Caki2 (cell line): ENCODE results near the gene ABCC4. TPM values are rescaled to one million over a fixed set of nuclear protein-coding genes. Genes with fewer than 3 reads are reported as not detected.

Experiments
- DNase-seq: peaks from one replicate; pipeline ENCODE4 v3.0.0-alpha.2; 2015; ENCODE audit warnings: low read depth
- in situ Hi-C: cut with HindIII; loops from 2 replicates; pipeline ENCODE4 v1.10.0; 2016; ENCODE audit warnings: low sequenced_read_pairs, low pct_unique_long_range_greater_than_20kb, mixed read lengths
- total RNA-seq: library from RNA; depleted of rRNA; stranded (reverse); fragments of >200 nt; shearing (Covaris generic); gene quantifications from 2 replicates; pipeline ENCODE4 v1.2.3, GENCODE V29; 2014; ENCODE audit warnings: low replicate concordance

The ABCC4 gene
- total RNA-seq, 1 experiment from 2014 or later, result 21.6 TPM

DNA sequence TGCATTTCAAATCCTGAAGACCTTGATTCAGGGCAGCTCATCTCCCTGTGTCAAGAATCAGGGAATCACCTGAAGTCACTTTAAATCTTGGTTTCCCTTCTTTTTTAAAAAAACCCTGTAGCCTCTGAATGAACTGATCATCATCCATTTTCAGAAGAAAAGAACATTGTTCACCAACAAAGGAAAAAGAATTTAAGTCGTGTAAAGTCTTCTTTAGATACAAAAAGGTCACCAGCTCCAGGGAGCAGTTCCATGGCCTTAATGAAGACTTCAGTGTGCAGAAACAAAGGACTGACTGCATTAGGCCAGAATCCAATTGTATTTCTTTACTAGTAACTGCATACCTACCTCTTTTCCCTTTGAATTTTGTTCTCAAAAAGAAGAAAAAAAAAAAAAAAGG lies 245.0 kb downstream of the ABCC4 start:
- no peak for DNase-seq
- in situ Hi-C loops, result no loop called here

DNA sequence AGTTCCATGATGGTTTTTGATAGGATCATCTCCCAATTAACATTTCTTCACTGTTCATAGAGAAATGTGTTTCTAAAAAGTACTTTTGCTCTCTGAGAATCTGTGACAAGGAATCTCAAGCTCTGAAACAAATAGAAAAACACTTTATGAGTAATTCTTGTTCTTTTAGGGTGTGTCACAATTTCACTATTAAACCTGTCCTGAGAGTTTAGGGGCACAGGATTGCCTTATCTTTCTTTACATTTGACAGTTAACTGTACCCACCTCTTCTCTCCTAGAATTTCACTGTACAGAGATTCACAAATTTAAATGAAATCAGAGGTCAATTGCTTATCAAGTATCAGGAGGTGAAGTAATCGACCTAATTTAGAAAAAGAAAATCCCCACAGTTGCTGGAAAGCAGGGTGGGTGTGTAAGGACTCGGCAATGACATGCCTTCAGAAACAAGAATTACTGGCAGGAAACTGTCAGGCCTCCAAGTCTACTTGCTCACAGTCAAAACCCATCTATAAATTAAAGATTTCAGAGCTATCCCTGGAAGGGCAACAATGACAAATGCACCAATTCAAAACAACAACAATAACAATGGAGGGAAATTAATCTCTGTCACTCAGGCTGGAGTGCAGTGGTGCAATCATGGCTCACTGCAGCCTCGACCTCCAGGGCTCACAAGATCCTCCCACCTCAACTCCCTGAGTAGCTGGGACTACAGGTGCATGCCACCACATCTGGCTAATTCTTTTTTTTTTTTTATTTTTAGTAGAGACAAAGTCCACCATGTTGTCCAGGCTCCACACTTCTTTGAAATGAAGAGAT lies 250.2 kb downstream of the ABCC4 start:
- in situ Hi-C loops, result no loop called here
- no peak for DNase-seq

DNA sequence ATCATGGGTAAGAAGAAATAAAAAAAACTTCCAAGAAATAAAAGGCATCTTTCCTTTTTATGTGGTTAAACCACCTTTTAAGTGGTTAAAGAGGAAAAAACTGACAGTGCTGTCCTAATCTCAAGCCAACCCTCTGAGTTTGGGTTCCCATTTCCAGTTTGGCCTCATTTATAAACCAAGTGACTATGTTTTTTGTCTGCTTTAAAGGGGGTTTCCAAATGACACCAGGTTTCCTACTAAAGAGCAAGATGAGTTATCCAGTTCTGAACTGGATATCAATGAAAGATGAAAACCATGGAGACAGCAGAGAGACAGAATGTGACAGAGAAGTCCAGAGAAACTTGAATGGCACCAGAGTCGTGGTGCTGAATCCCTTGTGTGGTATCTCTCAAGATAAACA lies 251.5 kb downstream of the ABCC4 start:
- in situ Hi-C loops, result no loop called here
- no peak for DNase-seq

DNA sequence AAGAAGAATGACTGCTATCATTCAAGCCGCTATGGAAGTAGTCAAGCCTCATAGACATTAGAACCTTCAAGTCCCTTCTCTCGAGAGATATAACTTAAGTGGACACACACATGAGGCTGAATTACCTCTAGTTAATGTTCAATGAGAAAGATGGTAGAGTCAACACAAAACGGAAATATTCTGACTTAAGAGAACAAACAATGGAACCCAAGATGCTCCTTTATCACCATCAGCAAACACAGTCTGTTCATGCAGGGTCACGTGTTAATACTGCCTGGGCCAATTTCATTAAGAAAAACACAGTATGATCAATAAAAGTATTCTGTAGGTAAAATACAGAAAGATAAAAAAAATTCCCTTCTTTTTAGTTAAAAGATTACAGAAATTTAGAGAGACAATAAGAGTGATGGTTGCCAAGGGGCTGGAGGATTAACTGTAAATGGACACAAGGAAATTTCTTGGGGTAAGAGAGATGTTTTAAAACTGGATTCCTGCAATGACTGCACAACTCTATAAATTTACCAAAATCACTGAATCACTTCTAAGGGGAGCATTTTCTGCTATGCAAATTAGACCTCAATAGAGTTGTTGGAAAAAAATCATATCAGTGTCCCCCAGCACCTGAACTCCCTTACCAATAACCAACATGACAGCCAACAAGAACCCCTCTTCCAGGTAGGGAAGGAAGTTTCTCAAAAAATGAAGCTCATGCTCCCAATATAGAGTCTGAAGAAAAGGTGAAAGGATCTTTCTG lies 256.6 kb downstream of the ABCC4 start:
- no peak for DNase-seq
- in situ Hi-C loops, result no loop called here

DNA sequence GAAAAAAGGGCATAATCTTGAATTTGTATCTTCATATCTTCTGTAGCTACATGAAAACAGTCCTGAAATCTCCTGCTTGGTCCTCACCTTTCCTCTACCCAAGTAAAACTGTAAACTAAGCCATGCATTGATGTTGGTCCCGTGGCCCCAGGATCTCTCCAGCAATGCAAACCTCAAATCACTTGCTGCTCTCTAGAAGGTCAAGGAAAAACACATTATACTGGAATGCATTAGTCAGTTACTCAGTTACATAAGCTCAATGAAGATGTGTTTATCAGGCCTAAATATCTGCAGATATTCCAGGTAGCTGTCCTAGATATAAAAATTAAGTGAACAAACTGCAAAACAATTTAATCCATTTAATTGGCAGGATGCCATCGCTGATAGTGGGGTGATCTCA lies 261.8 kb downstream of the ABCC4 start:
- in situ Hi-C loops, result no loop called here
- DNase-seq, result no peak

DNA sequence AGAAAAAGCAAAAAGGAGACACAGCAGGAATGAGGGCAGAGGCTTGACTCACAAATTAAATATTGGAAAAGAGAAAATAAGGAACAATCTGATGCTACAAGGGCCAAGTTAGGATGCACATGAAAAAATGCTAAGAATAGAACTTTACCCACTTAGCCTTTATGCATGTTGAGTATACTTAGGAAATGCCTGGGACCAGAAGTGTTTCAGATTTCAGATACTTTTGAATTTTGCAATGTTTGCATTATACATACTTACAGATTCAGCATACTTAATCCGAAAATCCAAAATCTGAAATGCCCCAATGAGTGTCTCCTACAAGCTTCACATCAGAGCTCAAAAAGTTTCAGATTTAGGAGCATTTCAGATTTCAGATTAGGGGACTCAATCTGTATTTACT lies 262.3 kb downstream of the ABCC4 start:
- in situ Hi-C loops, result no loop called here
- DNase-seq, result no peak

DNA sequence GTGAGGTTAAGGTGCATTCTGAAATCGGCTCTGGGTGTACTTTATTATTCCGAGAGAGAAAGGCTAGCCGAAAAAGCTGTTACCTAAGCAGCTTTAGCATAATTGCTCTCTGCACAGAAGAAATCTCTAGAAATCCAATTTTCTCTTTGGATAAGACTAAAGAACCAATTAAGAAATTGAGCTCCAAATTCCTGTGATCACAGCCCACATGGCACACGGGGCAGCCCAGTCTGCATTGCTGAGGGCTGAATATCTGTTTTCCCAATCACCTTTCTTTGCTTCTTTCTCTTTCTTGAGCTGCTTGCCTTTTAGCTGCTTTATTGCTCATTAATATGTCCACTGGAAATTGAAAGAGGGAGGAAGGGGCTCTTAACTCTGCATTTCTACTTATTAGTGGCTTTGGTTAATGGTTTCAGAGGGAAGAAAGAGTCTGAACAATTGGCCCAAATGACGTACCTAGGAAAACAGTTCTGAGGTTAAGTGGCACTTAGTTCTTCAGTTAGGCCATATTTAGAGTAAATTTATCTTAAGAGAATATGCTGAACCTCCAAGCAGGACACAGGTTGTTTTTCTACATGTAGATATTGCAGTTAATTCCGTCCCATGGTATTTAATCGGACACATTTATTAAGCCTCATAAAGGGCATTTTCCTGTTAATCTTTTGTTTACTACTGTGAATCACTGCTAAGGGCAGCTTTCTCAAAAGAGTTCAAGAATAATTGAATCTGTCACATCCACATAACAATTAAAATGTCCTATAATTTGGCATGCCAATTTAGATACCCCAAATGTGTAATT lies 265.7 kb downstream of the ABCC4 start:
- DNase-seq, result no peak

DNA sequence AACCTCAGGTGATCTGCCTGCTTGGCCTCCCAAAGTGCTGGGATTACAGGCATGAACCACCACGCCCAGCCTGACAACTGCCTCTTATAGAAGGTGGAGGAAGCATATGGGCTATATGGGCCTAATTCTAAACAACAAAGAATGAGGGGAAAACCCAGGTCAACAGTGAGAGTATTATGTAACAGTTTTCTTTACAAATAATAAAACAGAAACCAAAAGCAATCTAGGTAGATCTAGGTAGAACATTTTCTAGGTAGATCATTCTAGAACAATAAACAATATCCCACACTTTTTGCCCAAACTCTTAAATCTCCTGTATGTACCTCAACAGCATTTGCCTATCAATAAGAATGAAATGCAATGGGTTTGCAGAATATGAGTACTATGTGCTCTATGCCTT lies 267.4 kb downstream of the ABCC4 start:
- no peak for DNase-seq
- in situ Hi-C loops, result no loop called here

More for the DNA sequence above, 265.7 kb downstream of the ABCC4 start:
- in situ Hi-C loops, result no loop called here

DNA sequence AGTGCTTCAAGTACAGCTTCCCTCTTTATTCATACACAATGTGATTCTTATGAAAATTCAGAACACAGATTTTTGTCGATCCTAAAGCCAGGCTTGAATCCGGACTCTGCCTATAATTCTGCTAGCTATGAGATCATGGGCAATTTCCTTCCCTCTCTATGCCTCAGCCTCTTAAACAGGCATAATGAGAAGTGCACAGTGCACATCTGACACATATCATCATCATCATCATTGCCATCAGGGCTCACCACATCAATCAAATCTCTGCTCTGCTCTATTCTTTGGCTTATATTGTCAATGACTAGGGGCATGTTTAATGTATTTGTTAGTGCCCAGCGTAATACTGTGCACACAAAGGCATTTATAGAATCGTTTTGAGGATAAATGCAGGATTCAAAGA lies 269.1 kb downstream of the ABCC4 start:
- in situ Hi-C loops, result no loop called here
- DNase-seq, result no peak

DNA sequence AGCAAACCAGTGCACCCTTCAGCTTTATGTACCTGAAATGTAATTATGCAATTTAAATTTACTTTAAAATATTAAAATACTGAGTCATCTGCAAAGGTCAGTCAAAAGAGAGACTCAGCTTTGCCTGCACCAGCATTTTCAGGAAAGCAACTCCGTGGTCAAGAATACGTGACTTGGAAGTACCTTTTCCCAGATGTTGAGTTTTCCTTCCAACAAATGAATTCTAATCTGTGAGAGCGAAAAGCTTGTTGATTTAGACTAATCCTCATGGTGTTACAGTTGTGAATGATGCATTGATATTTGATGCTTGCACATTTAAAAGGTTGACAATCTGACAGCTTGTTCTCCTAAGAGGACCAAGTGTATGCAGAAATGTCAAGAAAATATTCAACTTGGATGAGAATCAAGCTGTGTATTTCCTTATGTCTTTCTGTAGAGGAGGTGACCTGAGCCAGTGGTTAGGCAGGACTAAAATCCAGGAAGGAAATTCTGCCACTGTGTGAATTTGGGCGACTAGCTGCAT lies 270.4 kb downstream of the ABCC4 start:
- in situ Hi-C loops, result no loop called here
- no peak for DNase-seq

DNA sequence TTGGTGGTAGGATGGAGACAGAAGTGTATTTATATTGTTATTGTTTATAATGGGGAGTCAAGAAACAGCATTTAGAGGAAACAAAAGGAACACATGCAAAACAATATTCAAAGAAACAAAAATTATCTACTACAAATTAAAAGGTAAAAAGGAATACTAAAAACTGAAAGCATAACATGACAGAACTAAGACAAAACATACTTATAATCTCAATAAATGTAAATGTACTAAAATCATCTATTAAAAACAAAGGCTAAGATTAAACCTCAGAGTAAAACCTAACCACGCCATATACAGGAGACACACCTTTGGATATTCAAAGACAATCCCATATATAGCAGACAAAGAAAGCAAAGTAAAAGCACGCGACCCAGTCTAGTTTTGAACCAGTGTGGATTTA lies 273.6 kb downstream of the ABCC4 start:
- in situ Hi-C loops, result no loop called here
- DNase-seq, result no peak

DNA sequence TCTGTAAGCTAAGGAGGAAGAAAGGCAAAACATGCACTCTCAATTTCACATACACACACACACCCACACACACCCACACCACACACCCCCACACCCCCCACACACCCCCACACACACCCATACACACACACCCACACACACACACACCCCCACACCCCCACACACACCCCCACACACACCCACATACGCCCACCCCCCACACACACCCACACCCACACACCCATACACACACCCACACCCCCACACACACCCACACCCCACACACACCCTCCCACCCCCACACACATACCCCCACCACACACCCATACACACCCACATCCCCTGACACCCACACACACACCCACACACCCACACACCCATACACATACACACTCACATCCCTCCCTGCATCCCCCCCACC lies 276.1 kb downstream of the ABCC4 start:
- no peak for DNase-seq
- in situ Hi-C loops, result no loop called here

DNA sequence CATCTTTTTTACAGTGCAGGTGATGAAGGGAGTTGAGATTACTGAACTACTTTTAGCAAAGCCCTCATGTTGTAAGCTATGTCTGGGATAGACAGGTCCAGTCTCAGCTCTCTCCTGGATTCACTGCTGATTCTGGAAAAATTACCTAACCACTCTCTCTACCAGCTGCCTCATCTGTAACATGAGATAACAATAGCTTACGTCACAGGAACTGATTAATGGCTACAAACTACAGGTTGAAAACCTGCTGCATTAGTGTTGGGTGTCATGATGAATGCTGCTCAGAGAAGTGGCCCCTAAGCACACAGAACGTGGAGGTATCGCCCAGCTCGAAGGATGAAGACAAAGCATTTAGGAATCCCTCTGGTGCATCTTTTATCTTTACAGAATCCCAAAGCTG lies 277.8 kb downstream of the ABCC4 start:
- in situ Hi-C loops, result no loop called here
- DNase-seq, result no peak

DNA sequence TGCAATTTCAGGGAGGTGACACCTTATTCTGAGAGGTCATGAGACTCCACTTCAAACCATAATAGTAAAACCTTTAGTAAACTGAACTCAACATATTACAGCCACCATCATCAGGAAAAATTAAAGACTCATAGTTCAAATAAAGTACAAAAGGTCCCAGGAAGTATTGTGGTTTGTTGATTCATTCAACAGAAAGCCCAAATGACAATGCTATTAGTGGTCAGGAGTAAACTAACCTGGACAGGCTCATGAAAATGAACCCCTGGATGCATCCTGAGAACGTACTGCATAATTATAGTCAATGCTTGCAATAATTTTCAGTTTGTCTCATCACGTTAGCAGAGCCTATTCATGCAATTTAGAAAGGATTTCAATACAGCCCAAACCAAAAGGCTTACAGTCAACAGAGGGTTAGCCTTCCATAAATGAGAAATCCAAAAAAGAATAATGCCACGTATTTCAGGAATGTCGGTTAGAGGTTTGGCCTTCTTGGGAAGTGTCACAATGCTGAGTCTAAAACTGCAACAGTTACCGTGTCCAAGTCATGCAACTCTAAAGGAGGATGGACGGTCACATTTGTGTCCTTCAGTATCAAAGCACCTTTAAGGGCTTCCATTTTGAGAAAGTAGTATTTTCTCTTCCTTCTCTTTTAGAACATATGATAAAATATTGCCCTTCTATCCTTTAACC lies 280.8 kb downstream of the ABCC4 start:
- in situ Hi-C loops, result no loop called here
- DNase-seq, result peak; percentile 8

DNA sequence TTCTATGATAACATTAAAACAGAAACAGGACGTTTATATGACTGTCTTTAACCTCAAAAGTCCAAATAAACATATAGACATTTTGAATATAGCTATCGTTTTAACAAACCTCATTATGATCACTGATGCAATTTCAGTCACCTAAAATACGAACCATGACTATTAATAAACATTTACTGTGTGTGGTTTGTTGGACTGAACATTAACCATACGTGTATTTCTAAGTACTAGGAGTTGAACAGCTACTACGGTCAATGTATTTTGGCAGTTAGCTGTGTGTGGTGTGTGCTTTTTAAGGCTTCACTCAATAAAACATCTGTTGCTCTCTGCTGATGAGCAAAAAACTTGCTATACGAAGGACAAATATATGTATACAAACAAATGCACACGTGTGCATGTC lies 281.4 kb downstream of the ABCC4 start:
- in situ Hi-C loops, result no loop called here
- DNase-seq, result no peak

DNA sequence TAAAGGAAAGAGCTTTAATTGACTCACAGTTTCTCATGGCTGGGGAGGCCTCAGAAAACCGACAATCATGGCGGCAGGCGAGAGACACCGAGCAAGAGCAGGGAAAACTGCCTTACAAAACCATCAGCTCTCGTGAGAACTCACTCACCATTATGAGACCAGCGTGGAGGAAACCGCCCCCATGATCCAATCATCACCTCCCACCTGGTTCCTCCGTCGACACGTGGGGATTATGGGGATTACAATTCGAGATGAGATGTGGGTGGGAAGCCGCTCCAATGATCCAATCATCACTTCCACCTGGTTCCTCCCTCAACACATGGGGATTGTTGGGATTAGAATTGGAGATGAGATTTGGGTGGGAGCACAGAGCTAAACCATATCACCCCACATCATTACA lies 293.9 kb downstream of the ABCC4 start:
- DNase-seq, result no peak
- in situ Hi-C loops, result no loop called here

DNA sequence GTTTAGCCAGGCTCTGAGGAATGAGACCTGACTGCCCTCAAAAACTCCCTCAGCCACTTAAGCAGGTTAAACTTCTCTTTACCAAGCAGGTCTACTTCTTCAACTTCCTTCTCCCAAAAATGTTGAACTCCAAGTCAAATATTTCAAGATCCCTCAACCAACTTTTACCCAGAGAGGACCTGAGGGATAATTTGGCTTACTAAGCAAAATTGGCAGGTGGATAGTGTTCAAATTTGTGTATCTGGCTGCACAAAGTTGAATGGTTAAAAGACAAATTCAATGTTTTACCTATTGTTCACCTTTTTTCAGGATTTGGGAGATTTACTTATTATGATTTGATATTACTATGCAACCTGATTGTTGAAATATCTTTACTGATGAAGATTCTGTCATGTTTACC lies 296.0 kb downstream of the ABCC4 start:
- in situ Hi-C loops, result no loop called here
- no peak for DNase-seq

DNA sequence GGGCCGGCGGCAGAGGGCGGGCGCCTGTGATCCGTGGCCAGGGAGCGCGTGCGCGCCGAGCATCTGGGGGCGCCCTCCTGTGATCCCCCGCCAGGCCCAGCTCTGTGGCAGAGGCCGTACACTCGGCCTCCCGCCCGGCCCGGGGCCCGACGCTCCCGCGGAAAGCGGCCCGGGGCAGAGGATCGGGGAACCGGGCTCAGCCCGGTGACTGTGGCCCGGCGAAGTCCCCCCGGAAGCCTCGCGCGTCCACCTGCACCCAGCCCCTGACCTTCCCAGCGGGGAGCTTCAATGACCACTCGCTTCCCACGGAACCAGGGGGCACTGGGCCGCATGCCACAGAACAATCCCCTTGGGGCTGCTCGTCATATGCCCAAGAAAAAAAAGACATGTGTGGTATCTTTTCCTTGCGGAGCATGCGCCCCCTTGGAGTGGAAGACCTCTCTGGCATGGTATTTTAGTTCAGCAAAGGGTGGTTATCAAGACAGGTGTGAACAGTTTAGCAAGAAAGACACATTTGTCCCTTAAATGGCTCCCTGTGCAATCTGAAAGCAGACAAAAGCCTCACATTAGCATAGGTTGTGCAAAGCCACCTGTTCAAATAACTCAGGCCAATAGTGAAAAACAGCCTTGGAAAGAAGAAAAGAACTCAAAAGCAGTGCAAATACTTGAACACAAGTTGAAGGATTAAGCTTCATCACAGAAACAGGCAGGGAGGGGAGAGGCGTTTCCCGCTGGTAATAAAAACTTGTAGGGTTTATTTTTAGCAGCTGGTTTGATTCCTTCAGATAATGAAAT lies 298.0 kb downstream of the ABCC4 start:
- in situ Hi-C loops, result no loop called here
- DNase-seq, result no peak
